Lower leg skin (tissue), 4 donors: ENCODE results near the gene SAC3D1. TPM values are rescaled to one million over a fixed set of nuclear protein-coding genes. Genes with fewer than 3 reads are reported as not detected.

Experiments
- DNase-seq, 2 donors: peaks; one replicate each; pipeline ENCODE4 v3.0.0-alpha.2; 2019; ENCODE audit warnings: low spot score in 2 of 2
- H3K4me3 ChIP-seq: fragments of 200-600 bp; sonication (generic); 2 replicates; pipeline ENCODE4 v1.5.1; 2017; ENCODE audit warnings: mild to moderate bottlenecking, low read depth; ENCODE audit not compliant: poor library complexity, severe bottlenecking
- POLR2A ChIP-seq, 2 donors: fragments of 450-650 bp; IDR thresholded peaks; one replicate each; pipeline ENCODE4 v1.6.1; 2016 to 2017; ENCODE audit warnings: antibody characterized with exemption in 2 of 2, mild to moderate bottlenecking in 1 of 2, moderate library complexity in 1 of 2
- WGBS, 2 donors: methylation state at CpG; one replicate each; pipeline ENCODE4 v1.1.5; 2018; 5-methylcytosine and 5-hydroxymethylcytosine counted together
- intact Hi-C: fragments of 100-400 bp; cut with DNase I; formaldehyde crosslinking; loops from one replicate; pipeline ENCODE4 v1.15.0; 2023; ENCODE audit warnings: low total_unique reads
- microRNA-seq, 2 donors: library from miRNA; unstranded; fragments of <30 nt; microRNA quantifications; one replicate each; pipeline ENCODE4, GENCODE V29; 2016; ENCODE audit warnings: borderline replicate concordance in 2 of 2, borderline number of aligned reads in 1 of 2
- total RNA-seq, 4 donors: library from RNA; depleted of rRNA; stranded (reverse); fragments of >200 nt; gene quantifications; one replicate each; pipeline ENCODE4 v1.1.0, GENCODE V29; 2016
- TF ChIP-seq, protein P1 (sequence below), 3 donors: fragments of 450-650 bp; IDR thresholded peaks; one replicate each; pipeline ENCODE4 v1.5.1; 2016; ENCODE audit warnings: antibody characterized with exemption in 3 of 3, mild to moderate bottlenecking in 3 of 3, moderate library complexity in 2 of 3

Gene SAC3D1
- total RNA-seq, 4 donors from 2014 or later, result 11.6 to 15.1 (median 12.9) TPM

- 91 to 94% methylated on average over 11 of the region's 11 CpGs for WGBS, 2 donors
- intact Hi-C loops, result loop anchor here (10.0 kb wide), 1 partner anchor 72 kb away; the partner anchor contains the start of gene ARL2
- H3K4me3 ChIP-seq, result no peak overlapping the region
- no peak for DNase-seq
- no peak for TF ChIP-seq POLR2A (IDR thresholded peaks at IDR 0.05)
- TF ChIP-seq, protein P1, sequence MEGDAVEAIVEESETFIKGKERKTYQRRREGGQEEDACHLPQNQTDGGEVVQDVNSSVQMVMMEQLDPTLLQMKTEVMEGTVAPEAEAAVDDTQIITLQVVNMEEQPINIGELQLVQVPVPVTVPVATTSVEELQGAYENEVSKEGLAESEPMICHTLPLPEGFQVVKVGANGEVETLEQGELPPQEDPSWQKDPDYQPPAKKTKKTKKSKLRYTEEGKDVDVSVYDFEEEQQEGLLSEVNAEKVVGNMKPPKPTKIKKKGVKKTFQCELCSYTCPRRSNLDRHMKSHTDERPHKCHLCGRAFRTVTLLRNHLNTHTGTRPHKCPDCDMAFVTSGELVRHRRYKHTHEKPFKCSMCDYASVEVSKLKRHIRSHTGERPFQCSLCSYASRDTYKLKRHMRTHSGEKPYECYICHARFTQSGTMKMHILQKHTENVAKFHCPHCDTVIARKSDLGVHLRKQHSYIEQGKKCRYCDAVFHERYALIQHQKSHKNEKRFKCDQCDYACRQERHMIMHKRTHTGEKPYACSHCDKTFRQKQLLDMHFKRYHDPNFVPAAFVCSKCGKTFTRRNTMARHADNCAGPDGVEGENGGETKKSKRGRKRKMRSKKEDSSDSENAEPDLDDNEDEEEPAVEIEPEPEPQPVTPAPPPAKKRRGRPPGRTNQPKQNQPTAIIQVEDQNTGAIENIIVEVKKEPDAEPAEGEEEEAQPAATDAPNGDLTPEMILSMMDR (IDR thresholded peaks at IDR 0.05), result no peak
Observed at GRCh38 chr11:65087216-65087615, 46.2 kb downstream of the SAC3D1 start.

DNA sequence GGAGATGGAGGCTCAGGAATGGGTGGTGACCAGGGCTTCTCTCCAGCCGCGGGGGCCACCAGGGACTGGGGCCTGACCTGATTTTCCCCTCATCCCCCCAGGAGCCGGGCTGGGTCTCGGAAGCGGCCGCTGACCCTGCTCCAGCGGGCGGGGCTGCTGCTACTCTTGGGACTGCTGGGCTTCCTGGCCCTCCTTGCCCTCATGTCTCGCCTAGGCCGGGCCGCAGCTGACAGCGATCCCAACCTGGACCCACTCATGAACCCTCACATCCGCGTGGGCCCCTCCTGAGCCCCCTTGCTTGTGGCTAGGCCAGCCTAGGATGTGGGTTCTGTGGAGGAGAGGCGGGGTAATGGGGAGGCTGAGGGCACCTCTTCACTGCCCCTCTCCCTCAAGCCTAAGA lies 46.8 kb downstream of the SAC3D1 start:
- DNase-seq, result no peak
- no peak overlapping the region for H3K4me3 ChIP-seq
- TF ChIP-seq, protein P1 (IDR thresholded peaks at IDR 0.05), result no peak
- no peak for TF ChIP-seq POLR2A (IDR thresholded peaks at IDR 0.05)
- WGBS, 2 donors, result 92% methylated on average over 10 to 15 of the region's 15 CpGs
- intact Hi-C loops, result loop anchor here (10.0 kb wide), 1 partner anchor 73 kb away; the partner anchor contains the start of gene ARL2

GRCh38 chr11:65089621-65090020 lies 48.6 kb downstream of the SAC3D1 start:
- TF ChIP-seq, protein P1 (IDR thresholded peaks at IDR 0.05), result no peak
- TF ChIP-seq POLR2A (IDR thresholded peaks at IDR 0.05), result no peak
- H3K4me3 ChIP-seq, result no peak overlapping the region
- no peak for DNase-seq
- intact Hi-C loops, result loop anchor here (10.0 kb wide), 1 partner anchor 75 kb away; the partner anchor contains the start of gene ARL2
- WGBS, 2 donors, result 86 to 87% methylated on average over 4 of the region's 4 CpGs

DNA sequence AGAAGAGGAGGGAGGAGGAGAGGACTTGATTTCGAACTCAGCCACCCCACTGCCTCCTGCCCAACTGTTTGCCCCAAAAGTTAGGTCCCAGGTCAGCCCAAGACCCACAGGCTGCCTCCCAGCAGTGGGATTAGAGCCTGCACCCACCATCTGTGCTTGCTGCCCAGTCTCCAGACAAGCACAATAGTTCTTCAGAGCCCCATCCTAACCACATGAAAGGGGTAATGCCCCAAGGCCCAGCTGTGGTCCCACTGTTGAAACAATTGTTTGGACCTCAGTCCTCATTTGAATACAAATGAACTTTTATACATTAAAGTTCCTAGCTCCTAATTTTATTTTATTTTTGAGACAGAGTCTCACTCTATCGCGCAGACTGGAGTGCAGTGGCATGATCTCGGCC lies 49.6 kb downstream of the SAC3D1 start:
- 90% methylated on average over 4 of the region's 4 CpGs for WGBS, 2 donors
- H3K4me3 ChIP-seq, result no peak overlapping the region
- DNase-seq, result no peak
- intact Hi-C loops, result no loop called here
- no peak for TF ChIP-seq POLR2A (IDR thresholded peaks at IDR 0.05)
- TF ChIP-seq, protein P1 (IDR thresholded peaks at IDR 0.05), result no peak

Small RNAs within 50 kb of the gene (microRNA-seq; reads per million reads assigned to microRNA genes)
- 0 to 0.68 reads per million in 2 donors for gene MIR6879

Other genes with a start within 250 kb of the SAC3D1 start
- 10 to 100 TPM in 3 of 4 donors, 1 to 10 TPM in 1; 9.3 to 29.8 (median 19.5) TPM for gene MAP4K2, start 238.0 kb upstream of the SAC3D1 start, total RNA-seq
- 10 to 100 TPM; 20.5 to 42.7 (median 32.2) TPM for gene MEN1, start 230.7 kb upstream of the SAC3D1 start, total RNA-seq
- 10 to 100 TPM; 40.3 to 81.3 (median 50.1) TPM for gene CDC42BPG, start 196.6 kb upstream of the SAC3D1 start, total RNA-seq
- 10 to 100 TPM; 81.0 to 98.9 (median 90.5) TPM for gene EHD1, start 162.6 kb upstream of the SAC3D1 start, total RNA-seq
- gene ATG2A, start 124.0 kb upstream of the SAC3D1 start, total RNA-seq, result 100 to 1,000 TPM in 1 of 4 donors, 10 to 100 TPM in 3; 73.8 to 118 (median 91.2) TPM
- 10 to 100 TPM; 21.8 to 43.6 (median 34.0) TPM for gene PPP2R5B, start 116.5 kb upstream of the SAC3D1 start, total RNA-seq
- gene GPHA2, start 105.3 kb upstream of the SAC3D1 start, total RNA-seq, result not detected
- not detected for gene MAJIN, start 69.1 kb upstream of the SAC3D1 start, total RNA-seq
- gene BATF2, start 44.2 kb upstream of the SAC3D1 start, total RNA-seq, result under 1 TPM in 2 of 4 donors, not detected in 2; 0.15 to 0.62 TPM
- gene ARL2, start 27.1 kb upstream of the SAC3D1 start, total RNA-seq, result 100 to 1,000 TPM; 101 to 260 (median 110) TPM
- 10 to 100 TPM; 16.9 to 48.0 (median 22.7) TPM for gene SNX15, start 13.8 kb upstream of the SAC3D1 start, total RNA-seq
- 10 to 100 TPM in 2 of 4 donors, 1 to 10 TPM in 2; 1.5 to 11.9 (median 9.7) TPM for gene NAALADL1, start 17.3 kb downstream of the SAC3D1 start, total RNA-seq
- 1 to 10 TPM; 1.0 to 2.4 (median 1.7) TPM for gene CDCA5, start 42.8 kb downstream of the SAC3D1 start, total RNA-seq
- 10 to 100 TPM; 45.8 to 72.3 (median 54.8) TPM for gene ZFPL1, start 43.0 kb downstream of the SAC3D1 start, total RNA-seq
- gene VPS51, start 55.0 kb downstream of the SAC3D1 start, total RNA-seq, result 100 to 1,000 TPM; 373 to 932 (median 648) TPM
- gene TM7SF2, start 70.7 kb downstream of the SAC3D1 start, total RNA-seq, result 100 to 1,000 TPM; 118 to 374 (median 160) TPM
- 10 to 100 TPM; 10.7 to 24.9 (median 17.7) TPM for gene ZNHIT2, start 76.5 kb downstream of the SAC3D1 start, total RNA-seq
- gene FAU, start 80.9 kb downstream of the SAC3D1 start, total RNA-seq, result 1,000 to 10,000 TPM in 2 of 4 donors, 100 to 1,000 TPM in 2; 574 to 1,562 (median 887) TPM
- gene MRPL49, start 81.1 kb downstream of the SAC3D1 start, total RNA-seq, result 100 to 1,000 TPM in 1 of 4 donors, 10 to 100 TPM in 3; 61.0 to 107 (median 82.4) TPM
- gene SYVN1, start 93.3 kb downstream of the SAC3D1 start, total RNA-seq, result 10 to 100 TPM; 21.9 to 60.3 (median 47.8) TPM
- not detected for gene SPDYC, start 129.0 kb downstream of the SAC3D1 start, total RNA-seq
- 100 to 1,000 TPM; 284 to 464 (median 363) TPM for gene CAPN1, start 140.7 kb downstream of the SAC3D1 start, total RNA-seq
- gene POLA2, start 220.8 kb downstream of the SAC3D1 start, total RNA-seq, result 10 to 100 TPM in 1 of 4 donors, 1 to 10 TPM in 3; 6.7 to 11.2 (median 7.6) TPM